Mammary epithelial cell (primary cell): ENCODE measurements around the gene FASLG.

ENCODE experiments used
- EZH2 ChIP-seq: IDR thresholded peaks from 2 replicates; pipeline ENCODE4 v1.6.1; 2012; ENCODE audit warnings: low read length, inconsistent platforms, borderline replicate concordance
- TF ChIP-seq, protein P1 (sequence below), 2 donors: IDR thresholded peaks in 1 of 2; conservative IDR thresholded peaks in 1 of 2; 2 replicates each; pipeline ENCODE4 v1.5.1; 2011 to 2012; ENCODE audit warnings: inconsistent platforms in 2 of 2, low read length in 2 of 2, mild to moderate bottlenecking in 2 of 2, control low read depth in 1 of 2, low read depth in 1 of 2; ENCODE audit not compliant: insufficient read depth in 1 of 2; ENCODE audit errors: extremely low read depth in 1 of 2

GRCh38 chr1:172653015-172653709, 5.7 kb upstream of the FASLG start:
- no peak for TF ChIP-seq EZH2
- TF ChIP-seq, protein P1, sequence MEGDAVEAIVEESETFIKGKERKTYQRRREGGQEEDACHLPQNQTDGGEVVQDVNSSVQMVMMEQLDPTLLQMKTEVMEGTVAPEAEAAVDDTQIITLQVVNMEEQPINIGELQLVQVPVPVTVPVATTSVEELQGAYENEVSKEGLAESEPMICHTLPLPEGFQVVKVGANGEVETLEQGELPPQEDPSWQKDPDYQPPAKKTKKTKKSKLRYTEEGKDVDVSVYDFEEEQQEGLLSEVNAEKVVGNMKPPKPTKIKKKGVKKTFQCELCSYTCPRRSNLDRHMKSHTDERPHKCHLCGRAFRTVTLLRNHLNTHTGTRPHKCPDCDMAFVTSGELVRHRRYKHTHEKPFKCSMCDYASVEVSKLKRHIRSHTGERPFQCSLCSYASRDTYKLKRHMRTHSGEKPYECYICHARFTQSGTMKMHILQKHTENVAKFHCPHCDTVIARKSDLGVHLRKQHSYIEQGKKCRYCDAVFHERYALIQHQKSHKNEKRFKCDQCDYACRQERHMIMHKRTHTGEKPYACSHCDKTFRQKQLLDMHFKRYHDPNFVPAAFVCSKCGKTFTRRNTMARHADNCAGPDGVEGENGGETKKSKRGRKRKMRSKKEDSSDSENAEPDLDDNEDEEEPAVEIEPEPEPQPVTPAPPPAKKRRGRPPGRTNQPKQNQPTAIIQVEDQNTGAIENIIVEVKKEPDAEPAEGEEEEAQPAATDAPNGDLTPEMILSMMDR (conservative IDR thresholded peaks at IDR 0.05 in 1 of 2, IDR thresholded peaks at IDR 0.05 in 1 of 2; ENCODE audit: extremely low read depth in 1 of 2, insufficient read depth in 1 of 2, low read depth in 1 of 2, low read length in 2 of 2): no peak
